Adrenal gland (tissue), 12 donors: ENCODE results near the gene DEFB124. TPM values are rescaled to one million over a fixed set of nuclear protein-coding genes. Genes with fewer than 3 reads are reported as not detected.
A peak's percentile ranks its signal among the peaks of the same experiment; 100 is the strongest.

Experiments
- DNase-seq, 7 donors: peaks; one replicate each; pipeline ENCODE4 v3.0.0-alpha.2; 2019 to 2020
- H3K27ac ChIP-seq, 5 donors: fragments of 200-600 bp; sonication (generic) in 4 of 5; 1 replicate in 3 of 5; 2 replicates in 2 of 5; pipeline versions ENCODE4 v1.5.1 to v1.8.0; 2016 to 2020; ENCODE audit warnings: mild to moderate bottlenecking in 1 of 5
- H3K27me3 ChIP-seq: fragments of 200-600 bp; 2 replicates; pipeline ENCODE4 v1.8.0; 2021
- H3K36me3 ChIP-seq, 2 donors: fragments of 200-600 bp; replicated peaks in 1 of 2; 1 replicate in 1 of 2; 2 replicates in 1 of 2; pipeline versions ENCODE4 v1.5.1 to v1.8.0; 2018 to 2022
- H3K4me1 ChIP-seq, 2 donors: fragments of 200-600 bp; replicated peaks in 1 of 2; 1 replicate in 1 of 2; 2 replicates in 1 of 2; pipeline versions ENCODE4 v1.5.1 to v1.8.0; 2018 to 2021
- H3K4me3 ChIP-seq, 4 donors: fragments of 200-600 bp; sonication (generic) in 3 of 4; one replicate each; pipeline ENCODE4 v1.5.1; 2016 to 2018
- H3K9me3 ChIP-seq, 3 donors: fragments of 200-600 bp; sonication (generic) in 1 of 3; replicated peaks in 1 of 3; 1 replicate in 2 of 3; 2 replicates in 1 of 3; pipeline versions ENCODE4 v1.5.1 to v1.8.0; 2016 to 2021
- POLR2A ChIP-seq, 2 donors: fragments of 450-650 bp; IDR thresholded peaks; one replicate each; pipeline ENCODE4 v1.6.1; 2017; ENCODE audit warnings: antibody characterized with exemption in 2 of 2, mild to moderate bottlenecking in 2 of 2, moderate library complexity in 1 of 2
- WGBS, 4 donors: extraction: QIAGEN DNeasy Blood & Tissue Kit in 2 of 4; methylation state at CpG; one replicate each; pipeline versions ENCODE4 v1.1.5 to v1.1.7; 2013 to 2017; 5-methylcytosine and 5-hydroxymethylcytosine counted together
- intact Hi-C, 2 donors: fragments of 100-400 bp; cut with DNase I; formaldehyde crosslinking; loops; one replicate each; pipeline versions ENCODE4 v1.14.1 to v1.15.0; 2022 to 2023
- polyA plus RNA-seq, 3 donors: library from polyadenylated mRNA; stranded (reverse); fragments of 200-250 nt in 2 of 3; fragments of 350-450 nt in 1 of 3; fragmentation: Illumina TruSeq in 1 of 3; extraction: RNeasy Lipid Tissue Mini Kit (QIAGEN cat#74804) in 1 of 3; gene quantifications; one replicate each; pipeline ENCODE4 v1.2.3, GENCODE V29; 2013 to 2014
- total RNA-seq, 9 donors: library from RNA; depleted of rRNA in 4 of 9; stranded (reverse); fragments of >200 nt in 4 of 9; fragments of 120-200 nt in 1 of 9; fragmentation: NEBNext Ultra II Directional in 1 of 9; extraction: Animal tissue kit (Norgen Biotek cat#: 25700) in 1 of 9; gene quantifications; one replicate each; pipeline versions ENCODE4 v1.1.0 to v1.2.4, GENCODE V29; 2013 to 2023
- TF ChIP-seq, protein P1 (sequence below), 6 experiments: fragments of 450-650 bp in 4 of 6; fragments of 200-600 bp in 2 of 6; sonication (generic) in 1 of 6; IDR thresholded peaks; 1 replicate in 5 of 6; 2 replicates in 1 of 6; pipeline versions ENCODE4 v1.5.1 to v1.8.0; 2016 to 2021; ENCODE audit warnings: antibody characterized with exemption in 6 of 6, mild to moderate bottlenecking in 2 of 6, moderate library complexity in 1 of 6
- donor health status: healthy with polysubstance abuse.
- donor health status: Bipolar disorder and iron deficiency.
- donor health status: DM: yes; HTN: yes; CAD: no.
- donor health status: DM: no; HTN: no; CAD: no.
- donor health status: DM: no; HTN: no; CAD: no.
- donor health status: DM: yes; HTN: yes; CAD: no.

DEFB124 gene
- total and polyA plus RNA-seq, 12 donors = 0.20 TPM; not detected in 11

DNA sequence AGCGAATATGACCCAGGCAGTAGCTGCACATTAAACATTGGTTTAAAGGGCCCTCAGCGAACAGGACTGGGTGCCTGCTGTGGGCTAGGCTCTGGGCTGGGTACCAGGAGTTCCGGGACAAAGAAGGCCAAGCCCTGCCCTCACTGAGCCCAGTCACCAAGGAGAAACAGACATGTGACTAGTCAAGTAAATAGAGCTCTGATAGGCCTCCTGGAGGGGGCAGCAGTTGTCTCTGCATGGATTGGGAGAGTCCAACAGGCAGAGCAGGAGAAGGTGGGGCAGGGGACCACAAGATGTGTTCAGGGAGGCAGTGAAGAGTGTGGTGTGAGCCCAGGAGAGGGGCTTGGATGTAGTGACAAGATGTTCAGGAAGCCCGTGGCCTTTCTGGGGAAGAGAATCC is 42.4 kb upstream of the DEFB124 start:
- DNase-seq = peak; percentile 53 to 83 (median 77)
- H3K27me3 ChIP-seq = no peaks in the 10 kb centered on the region
- intact Hi-C loops = no loop called here
- H3K4me1 ChIP-seq = peaks cover 31 to 62% of the 10 kb centered on the region in 2 donors
- H3K36me3 ChIP-seq = no peaks in the 10 kb centered on the region
- peak overlapping the region in 2 of 5 donors; percentile 38 to 62 for H3K27ac ChIP-seq
- H3K4me3 ChIP-seq = no peak overlapping the region
- no peaks in the 10 kb centered on the region for H3K9me3 ChIP-seq
- WGBS, 4 donors = 37 to 65% (median 53%) methylated on average over 4 of the region's 4 CpGs
- TF ChIP-seq, protein P1, sequence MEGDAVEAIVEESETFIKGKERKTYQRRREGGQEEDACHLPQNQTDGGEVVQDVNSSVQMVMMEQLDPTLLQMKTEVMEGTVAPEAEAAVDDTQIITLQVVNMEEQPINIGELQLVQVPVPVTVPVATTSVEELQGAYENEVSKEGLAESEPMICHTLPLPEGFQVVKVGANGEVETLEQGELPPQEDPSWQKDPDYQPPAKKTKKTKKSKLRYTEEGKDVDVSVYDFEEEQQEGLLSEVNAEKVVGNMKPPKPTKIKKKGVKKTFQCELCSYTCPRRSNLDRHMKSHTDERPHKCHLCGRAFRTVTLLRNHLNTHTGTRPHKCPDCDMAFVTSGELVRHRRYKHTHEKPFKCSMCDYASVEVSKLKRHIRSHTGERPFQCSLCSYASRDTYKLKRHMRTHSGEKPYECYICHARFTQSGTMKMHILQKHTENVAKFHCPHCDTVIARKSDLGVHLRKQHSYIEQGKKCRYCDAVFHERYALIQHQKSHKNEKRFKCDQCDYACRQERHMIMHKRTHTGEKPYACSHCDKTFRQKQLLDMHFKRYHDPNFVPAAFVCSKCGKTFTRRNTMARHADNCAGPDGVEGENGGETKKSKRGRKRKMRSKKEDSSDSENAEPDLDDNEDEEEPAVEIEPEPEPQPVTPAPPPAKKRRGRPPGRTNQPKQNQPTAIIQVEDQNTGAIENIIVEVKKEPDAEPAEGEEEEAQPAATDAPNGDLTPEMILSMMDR (IDR thresholded peaks at IDR 0.05) = peak in 2 of 6 experiments; percentile 16 to 23
- peak in 1 of 2 donors; percentile 12 for TF ChIP-seq POLR2A (IDR thresholded peaks at IDR 0.05)

DNA sequence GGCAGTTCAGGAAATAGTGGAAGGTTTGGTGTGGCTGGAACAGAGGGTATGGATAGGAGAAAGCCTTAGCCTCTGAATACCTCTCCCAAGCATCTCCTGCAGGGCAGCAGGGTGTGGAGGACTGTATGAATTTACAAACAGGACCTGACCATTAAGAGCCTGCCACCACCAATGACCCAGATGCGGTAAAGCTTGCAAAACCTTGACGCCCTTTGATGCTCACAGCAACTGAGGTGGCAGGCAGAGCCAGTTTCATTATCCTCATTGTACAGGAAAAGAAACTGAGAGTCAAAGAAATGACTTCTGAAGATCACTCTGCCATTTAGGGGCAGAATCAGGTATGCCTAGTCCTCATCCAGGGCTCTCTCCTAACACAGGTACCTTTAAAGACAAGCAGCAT is 41.7 kb upstream of the DEFB124 start:
- no peaks in the 10 kb centered on the region for H3K36me3 ChIP-seq
- peaks cover 24 to 55% of the 10 kb centered on the region in 2 donors for H3K4me1 ChIP-seq
- H3K27me3 ChIP-seq = no peaks in the 10 kb centered on the region
- 71 to 94% (median 85%) methylated on average over 2 of the region's 2 CpGs for WGBS, 4 donors
- peak overlapping the region in 2 of 5 donors; percentile 38 to 62 for H3K27ac ChIP-seq
- intact Hi-C loops = no loop called here
- DNase-seq = no peak
- TF ChIP-seq, protein P1 (IDR thresholded peaks at IDR 0.05) = no peak
- no peaks in the 10 kb centered on the region for H3K9me3 ChIP-seq
- peak overlapping the region in 1 of 4 donors; percentile 96 for H3K4me3 ChIP-seq

DNA sequence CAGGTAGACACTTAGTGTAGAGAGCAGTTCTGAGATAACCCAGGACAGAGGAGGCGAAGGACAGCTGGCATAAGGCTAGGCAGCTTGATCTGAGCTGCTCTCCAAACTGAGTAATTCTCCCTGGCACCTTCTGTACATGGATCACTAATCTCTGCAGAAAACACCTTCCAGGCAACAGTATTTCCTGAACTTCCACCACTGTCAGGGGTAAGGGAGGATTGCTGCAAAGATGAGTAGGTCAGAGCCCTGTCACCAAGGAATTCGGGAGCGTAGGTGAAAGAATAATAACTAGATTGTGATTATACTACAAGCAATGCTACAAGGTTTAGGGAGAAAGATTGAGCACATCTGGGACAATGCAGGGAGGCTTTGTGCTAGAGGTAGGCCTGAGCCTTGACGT is 41.2 kb upstream of the DEFB124 start:
- Histone ChIP-seq H3K36me3 (no peaks in the 10 kb centered on the region), H3K4me1 (peaks cover 19 to 50% of the 10 kb centered on the region in 2 donors), H3K27me3 (no peaks in the 10 kb centered on the region), H3K27ac (peak overlapping the region in 2 of 5 donors; percentile 38 to 62), H3K9me3 (no peaks in the 10 kb centered on the region), H3K4me3 (peak overlapping the region in 1 of 4 donors; percentile 96)
- 78 to 90% (median 84%) methylated on average over 4 of the region's 4 CpGs for WGBS, 4 donors
- TF ChIP-seq, protein P1 (IDR thresholded peaks at IDR 0.05) = no peak
- no peak for TF ChIP-seq POLR2A (IDR thresholded peaks at IDR 0.05)
- intact Hi-C loops = no loop called here
- DNase-seq = no peak

DNA sequence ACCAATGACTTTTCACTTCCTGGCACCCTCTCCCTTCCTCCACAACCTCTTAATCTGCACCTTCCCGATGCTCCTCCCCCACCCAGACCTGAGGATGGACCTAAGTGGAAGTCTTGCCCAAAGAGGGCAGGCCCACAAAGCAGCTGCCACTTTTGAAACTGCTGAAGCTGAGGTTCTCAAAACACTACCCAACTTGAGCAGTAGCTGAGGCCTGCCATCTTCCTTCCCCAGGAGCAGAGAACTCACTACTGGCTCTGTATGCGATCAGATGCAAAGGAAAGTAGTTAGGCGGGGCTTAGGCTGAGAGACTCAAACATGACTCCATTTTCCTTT is 40.8 kb upstream of the DEFB124 start:
- Histone ChIP-seq H3K4me3 (peak overlapping the region in 1 of 4 donors; percentile 96), H3K4me1 (peaks cover 17 to 46% of the 10 kb centered on the region in 2 donors), H3K36me3 (no peaks in the 10 kb centered on the region), H3K9me3 (no peaks in the 10 kb centered on the region), H3K27me3 (no peaks in the 10 kb centered on the region), H3K27ac (peak overlapping the region in 2 of 5 donors; percentile 62 to 81)
- intact Hi-C loops = no loop called here
- 83 to 96% (median 88%) methylated on average over 3 of the region's 3 CpGs for WGBS, 4 donors
- DNase-seq = no peak
- TF ChIP-seq POLR2A (IDR thresholded peaks at IDR 0.05) = no peak
- TF ChIP-seq, protein P1 (IDR thresholded peaks at IDR 0.05) = no peak
